SJCRH30 (cell line): ENCODE results near the gene AGBL1. TPM values are rescaled to one million over a fixed set of nuclear protein-coding genes. Genes with fewer than 3 reads are reported as not detected.

Experiments used
- DNase-seq, 2 experiments: peaks; one replicate each; pipeline ENCODE4 v3.0.0-alpha.2; 2015 to 2020
- H3K27ac ChIP-seq: fragments of 250-450 bp; sonication (Bioruptor Pico); 2 replicates; pipeline ENCODE4 v1.5.1; 2020; ENCODE audit warnings: mild to moderate bottlenecking, moderate library complexity
- H3K27me3 ChIP-seq: fragments of 250-450 bp; sonication (Bioruptor Pico); 2 replicates; pipeline ENCODE4 v1.5.1; 2020; ENCODE audit warnings: mild to moderate bottlenecking, moderate library complexity
- H3K36me3 ChIP-seq: fragments of 250-450 bp; sonication (Bioruptor Pico); 2 replicates; pipeline ENCODE4 v1.5.1; 2020; ENCODE audit warnings: mild to moderate bottlenecking, moderate library complexity
- H3K4me1 ChIP-seq: fragments of 250-450 bp; sonication (Bioruptor Pico); 2 replicates; pipeline ENCODE4 v1.5.1; 2020; ENCODE audit warnings: mild to moderate bottlenecking, moderate library complexity
- H3K4me3 ChIP-seq: fragments of 250-450 bp; sonication (Bioruptor Pico); 2 replicates; pipeline ENCODE4 v1.5.1; 2020; ENCODE audit warnings: mild to moderate bottlenecking, moderate library complexity
- H3K9me3 ChIP-seq: fragments of 250-450 bp; sonication (Bioruptor Pico); replicated peaks from 2 replicates; pipeline ENCODE4 v1.5.1; 2020; ENCODE audit warnings: mild to moderate bottlenecking, moderate library complexity
- total RNA-seq: library from RNA; depleted of rRNA; stranded (reverse); fragments of >200 nt; shearing (Covaris generic); gene quantifications from 2 replicates; pipeline ENCODE4 v1.2.3, GENCODE V29; 2014

The AGBL1 gene
- total RNA-seq, 1 experiment from 2014 or later = not detected

DNA sequence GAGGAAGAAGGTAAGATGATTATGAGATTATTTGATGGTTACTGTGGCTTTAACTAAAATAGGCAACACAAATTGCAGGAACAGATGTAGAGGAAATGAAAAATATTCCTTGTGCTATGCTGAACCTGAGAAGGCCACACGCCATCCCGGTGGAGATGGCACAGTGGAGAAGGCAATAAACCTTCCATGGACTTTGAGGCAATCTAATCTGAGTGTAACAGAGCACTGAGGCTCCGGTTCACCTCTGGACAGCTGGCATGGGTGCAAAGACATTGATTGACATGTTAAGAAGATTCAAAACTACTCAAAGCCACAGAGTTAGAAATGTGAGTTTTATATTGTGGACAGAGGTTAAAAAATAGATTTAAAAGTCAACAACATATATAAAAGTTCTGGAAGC lies 535.7 kb downstream of the AGBL1 start:
- H3K27ac ChIP-seq = no peak overlapping the region
- no peaks in the 10 kb centered on the region for H3K27me3 ChIP-seq
- DNase-seq = no peak
- H3K4me1 ChIP-seq = peaks cover 9% of the 10 kb centered on the region
- H3K9me3 ChIP-seq = no peaks in the 10 kb centered on the region
- H3K36me3 ChIP-seq = no peaks in the 10 kb centered on the region
- H3K4me3 ChIP-seq = no peak overlapping the region

DNA sequence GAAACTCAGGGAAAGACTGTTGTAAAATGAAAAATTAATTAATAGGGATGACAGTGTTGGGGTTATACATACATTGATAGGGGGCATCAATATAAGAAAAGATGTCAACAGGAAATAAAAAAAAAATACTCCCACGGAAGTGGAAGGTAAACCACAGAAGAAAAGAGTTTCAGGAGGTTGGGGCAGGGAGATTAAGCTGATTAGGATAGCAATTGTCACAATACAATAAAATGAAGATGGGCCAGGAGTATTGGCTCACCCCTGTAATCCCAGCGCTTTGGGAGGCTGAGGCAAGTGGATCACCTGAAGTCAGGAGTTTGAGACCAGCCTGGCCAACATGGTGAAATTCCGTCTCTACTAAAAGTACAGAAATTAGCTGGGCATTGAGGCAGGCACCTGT lies 536.1 kb downstream of the AGBL1 start:
- peaks cover 9% of the 10 kb centered on the region for H3K4me1 ChIP-seq
- H3K4me3 ChIP-seq = no peak overlapping the region
- no peaks in the 10 kb centered on the region for H3K9me3 ChIP-seq
- H3K27me3 ChIP-seq = no peaks in the 10 kb centered on the region
- no peak overlapping the region for H3K27ac ChIP-seq
- no peaks in the 10 kb centered on the region for H3K36me3 ChIP-seq
- no peak for DNase-seq

DNA sequence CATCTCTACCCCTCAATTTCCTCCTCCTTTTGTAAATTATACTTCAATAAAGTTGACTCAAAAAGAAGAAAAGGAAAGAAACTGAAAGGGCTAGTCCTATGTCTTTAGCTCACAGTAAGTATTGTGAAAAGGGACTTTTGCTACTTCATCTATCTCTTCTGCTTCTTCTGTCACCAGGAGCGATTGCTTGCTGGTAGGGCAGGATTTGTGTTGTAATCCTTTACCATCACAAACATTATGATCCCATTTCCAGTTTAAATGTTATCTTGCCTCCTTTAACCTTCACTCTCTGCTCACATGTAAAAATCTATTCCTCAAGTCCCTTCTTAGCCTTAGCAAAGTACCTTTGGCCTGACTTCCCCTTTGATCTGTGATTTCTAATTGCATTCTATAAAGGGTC lies 537.1 kb downstream of the AGBL1 start:
- Histone ChIP-seq H3K27me3 (no peaks in the 10 kb centered on the region), H3K36me3 (no peaks in the 10 kb centered on the region), H3K4me1 (peaks cover 2% of the 10 kb centered on the region), H3K4me3 (no peak overlapping the region), H3K9me3 (no peaks in the 10 kb centered on the region), H3K27ac (no peak overlapping the region)
- DNase-seq = no peak

GRCh38 chr15:86620157-86620556 lies 540.5 kb downstream of the AGBL1 start:
- H3K36me3 ChIP-seq = no peaks in the 10 kb centered on the region
- H3K27me3 ChIP-seq = no peaks in the 10 kb centered on the region
- DNase-seq = no peak
- no peak overlapping the region for H3K4me3 ChIP-seq
- no peaks in the 10 kb centered on the region for H3K9me3 ChIP-seq
- H3K4me1 ChIP-seq = peaks cover 4% of the 10 kb centered on the region; the same call in 1 of the 2 replicates
- no peak overlapping the region for H3K27ac ChIP-seq

DNA sequence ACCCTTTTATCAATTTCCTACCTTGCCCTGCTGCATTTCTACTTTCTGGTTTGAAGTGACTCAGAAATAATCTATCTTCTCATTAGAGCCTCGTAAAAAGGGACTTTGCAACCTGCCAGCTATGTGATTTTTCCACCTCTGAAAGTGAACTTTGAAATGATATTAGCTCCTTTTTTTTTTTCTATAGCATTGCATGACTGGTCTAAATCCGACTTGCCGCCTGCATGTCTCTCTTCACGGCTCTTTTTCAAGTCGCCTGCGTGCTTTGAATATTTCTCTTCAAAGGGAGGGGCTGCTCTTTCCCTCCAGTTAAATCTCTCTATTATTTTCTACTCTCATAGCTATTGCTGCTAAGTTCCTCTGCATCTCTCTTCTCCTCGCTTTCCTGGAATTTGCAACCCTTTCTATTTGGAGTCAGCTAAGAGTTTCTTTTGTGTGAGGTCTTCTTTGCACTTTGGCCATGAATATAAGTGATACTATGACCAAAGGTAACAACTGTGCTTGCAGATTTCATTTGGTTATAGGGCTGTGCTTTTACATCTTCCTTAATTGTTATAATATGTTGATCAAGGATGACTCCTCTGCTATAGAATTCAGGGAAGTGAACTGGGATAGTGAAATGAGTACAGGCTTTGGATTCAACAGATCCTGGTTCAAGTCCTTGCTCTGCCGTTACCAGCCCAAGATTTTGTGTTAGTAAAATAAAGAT lies 541.1 kb downstream of the AGBL1 start:
- H3K4me3 ChIP-seq = no peak overlapping the region
- no peaks in the 10 kb centered on the region for H3K27me3 ChIP-seq
- H3K9me3 ChIP-seq = no peaks in the 10 kb centered on the region
- no peak for DNase-seq
- no peaks in the 10 kb centered on the region for H3K36me3 ChIP-seq
- no peak overlapping the region for H3K27ac ChIP-seq
- H3K4me1 ChIP-seq = peaks cover 4% of the 10 kb centered on the region; the same call in 1 of the 2 replicates

- peaks cover 4% of the 10 kb centered on the region; the same call in 1 of the 2 replicates for H3K4me1 ChIP-seq
- no peaks in the 10 kb centered on the region for H3K36me3 ChIP-seq
- no peaks in the 10 kb centered on the region for H3K27me3 ChIP-seq
- H3K9me3 ChIP-seq = no peaks in the 10 kb centered on the region
- H3K27ac ChIP-seq = no peak overlapping the region
- no peak overlapping the region for H3K4me3 ChIP-seq
- peak; percentile 6 to 12 for DNase-seq
Measured at GRCh38 chr15:86623236-86623635, 543.6 kb downstream of the AGBL1 start.

DNA sequence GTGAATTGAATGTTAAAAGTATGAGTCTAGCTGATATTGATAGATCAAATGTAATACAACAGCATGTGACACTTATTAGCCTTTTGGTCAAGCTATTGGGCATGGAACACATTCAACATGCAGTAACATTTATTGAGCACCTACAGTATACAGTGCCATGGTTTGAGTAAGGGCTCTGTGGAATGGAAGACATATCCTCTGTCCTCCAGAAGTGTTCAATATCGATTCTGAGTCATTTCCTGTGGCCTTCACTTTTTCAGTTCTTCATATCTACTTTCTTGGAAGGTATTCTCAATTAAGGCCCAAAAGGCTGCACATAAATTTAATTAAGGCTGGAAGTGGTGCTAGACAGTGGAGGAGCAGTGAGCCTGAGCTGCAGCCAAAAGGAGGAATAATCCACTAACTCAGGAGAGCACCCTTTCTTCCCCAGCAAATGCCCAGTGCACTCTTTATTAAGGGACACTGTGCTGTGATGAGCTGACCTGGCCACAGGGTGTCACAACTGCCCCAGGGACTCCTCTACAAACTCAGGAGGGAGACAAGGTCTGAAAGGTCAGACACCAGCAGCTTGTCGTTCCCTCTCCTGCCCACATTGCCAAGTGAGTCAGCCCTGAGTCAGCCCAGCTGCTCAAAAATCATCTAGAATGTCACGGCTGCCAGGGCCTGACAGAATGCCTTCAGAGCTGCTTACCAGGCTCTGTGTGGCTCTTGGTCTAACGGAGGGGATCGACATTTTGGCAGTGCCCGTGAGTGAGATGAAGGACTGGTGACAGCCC lies 544.8 kb downstream of the AGBL1 start:
- H3K9me3 ChIP-seq = no peaks in the 10 kb centered on the region
- H3K36me3 ChIP-seq = no peaks in the 10 kb centered on the region
- peak; percentile 92 to 94 for DNase-seq
- peak overlapping the region; percentile 69 for H3K27ac ChIP-seq
- peak overlapping the region; percentile 17 for H3K4me3 ChIP-seq
- no peaks in the 10 kb centered on the region for H3K27me3 ChIP-seq
- H3K4me1 ChIP-seq = peaks cover 4% of the 10 kb centered on the region; the same call in 1 of the 2 replicates

DNA sequence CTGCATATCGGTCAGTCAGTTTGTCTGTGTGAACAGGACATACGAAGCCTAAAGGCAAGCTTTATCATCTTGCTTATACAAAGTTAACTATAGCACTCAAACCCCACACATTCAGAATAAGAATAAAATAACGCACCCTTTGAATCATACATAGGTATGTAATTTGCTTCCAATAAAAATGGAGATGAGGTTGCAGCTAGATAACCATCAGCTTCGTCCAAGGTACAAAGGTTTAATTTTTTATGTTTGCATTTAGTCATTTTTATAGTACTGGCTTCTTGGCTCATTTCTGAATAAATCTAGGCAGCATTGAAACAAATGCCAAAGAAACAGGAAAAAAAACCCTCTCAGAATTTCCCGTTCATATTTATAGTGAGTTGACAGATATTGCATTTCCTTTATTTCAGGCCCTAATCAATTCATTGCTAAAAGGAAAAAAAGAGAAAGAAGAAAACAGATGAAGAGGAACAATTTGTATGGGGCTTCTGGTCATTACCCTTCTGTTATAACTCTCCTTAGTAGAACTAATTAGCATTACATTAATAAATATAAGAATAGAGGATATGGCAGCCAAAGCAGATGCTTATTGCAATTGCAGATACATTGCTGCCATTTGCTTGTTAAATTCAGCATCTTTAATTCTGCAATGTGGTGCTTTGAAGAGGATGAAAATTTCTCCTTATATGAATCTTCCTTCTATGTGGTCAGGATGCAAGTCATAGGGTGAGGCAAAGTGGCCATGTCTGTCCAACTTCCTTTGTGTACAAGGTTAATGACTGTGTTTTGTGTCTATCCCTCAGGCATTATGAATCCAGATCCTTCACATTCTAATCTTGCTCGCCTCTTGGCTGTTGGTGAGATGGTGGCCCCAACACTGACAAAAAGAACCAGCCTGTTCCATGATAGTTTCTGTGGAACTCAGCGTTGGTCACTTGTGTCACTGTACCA lies 550.0 kb downstream of the AGBL1 start:
- no peak for DNase-seq
- no peaks in the 10 kb centered on the region for H3K36me3 ChIP-seq
- no peak overlapping the region for H3K27ac ChIP-seq
- no peak overlapping the region for H3K4me3 ChIP-seq
- no peaks in the 10 kb centered on the region for H3K27me3 ChIP-seq
- no peaks in the 10 kb centered on the region for H3K9me3 ChIP-seq
- no peaks in the 10 kb centered on the region for H3K4me1 ChIP-seq

- H3K36me3 ChIP-seq = no peaks in the 10 kb centered on the region
- no peak overlapping the region for H3K27ac ChIP-seq
- DNase-seq = no peak
- no peaks in the 10 kb centered on the region for H3K4me1 ChIP-seq
- H3K4me3 ChIP-seq = no peak overlapping the region
- H3K9me3 ChIP-seq = no peaks in the 10 kb centered on the region
- H3K27me3 ChIP-seq = no peaks in the 10 kb centered on the region
Measured at GRCh38 chr15:86630946-86631345, 551.3 kb downstream of the AGBL1 start.

- H3K36me3 ChIP-seq = no peaks in the 10 kb centered on the region
- DNase-seq = no peak
- H3K27ac ChIP-seq = no peak overlapping the region
- no peak overlapping the region for H3K4me3 ChIP-seq
- H3K27me3 ChIP-seq = no peaks in the 10 kb centered on the region
- H3K9me3 ChIP-seq = no peaks in the 10 kb centered on the region
- H3K4me1 ChIP-seq = no peaks in the 10 kb centered on the region
Measured at GRCh38 chr15:86634146-86634545, 554.5 kb downstream of the AGBL1 start.

GRCh38 chr15:86634992-86635638 lies 555.4 kb downstream of the AGBL1 start:
- H3K4me3 ChIP-seq = no peak overlapping the region
- no peak for DNase-seq
- H3K36me3 ChIP-seq = no peaks in the 10 kb centered on the region
- no peaks in the 10 kb centered on the region for H3K27me3 ChIP-seq
- H3K4me1 ChIP-seq = no peaks in the 10 kb centered on the region
- no peaks in the 10 kb centered on the region for H3K9me3 ChIP-seq
- H3K27ac ChIP-seq = no peak overlapping the region

- no peaks in the 10 kb centered on the region; the same call in 1 of the 2 replicates for H3K27me3 ChIP-seq
- no peak for DNase-seq
- no peaks in the 10 kb centered on the region for H3K36me3 ChIP-seq
- no peak overlapping the region for H3K27ac ChIP-seq
- H3K9me3 ChIP-seq = no peaks in the 10 kb centered on the region
- no peak overlapping the region for H3K4me3 ChIP-seq
- H3K4me1 ChIP-seq = no peaks in the 10 kb centered on the region
Measured at GRCh38 chr15:86644339-86644738, 564.7 kb downstream of the AGBL1 start.

DNA sequence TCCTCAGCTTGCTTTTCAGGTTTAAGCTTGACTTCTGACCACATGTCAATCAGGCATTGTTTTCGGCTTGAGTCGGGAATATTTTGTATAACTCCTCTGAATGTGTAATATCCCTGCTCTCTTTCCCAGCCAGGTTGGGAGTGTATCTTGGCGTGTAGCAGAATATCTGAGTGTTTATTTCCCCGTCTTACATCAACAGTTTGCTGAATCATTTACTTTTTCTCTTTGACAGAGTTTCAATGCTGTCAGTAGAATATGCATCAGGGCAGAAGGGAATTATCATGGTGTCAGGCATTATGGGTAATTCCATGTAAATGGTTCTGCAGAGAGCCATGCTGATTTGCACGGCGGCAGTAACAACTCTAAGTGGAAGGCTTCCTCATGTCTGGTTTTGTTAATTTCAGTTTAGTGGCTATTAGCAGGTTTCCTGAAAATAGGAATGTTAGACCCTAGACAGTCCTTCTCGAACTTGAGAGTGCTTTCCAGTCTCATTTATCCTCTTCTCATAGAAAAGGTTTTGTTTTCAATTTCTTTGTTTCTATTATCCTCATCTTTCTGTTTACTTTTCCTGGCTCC lies 566.3 kb downstream of the AGBL1 start:
- Histone ChIP-seq H3K27ac (no peak overlapping the region), H3K27me3 (no peaks in the 10 kb centered on the region; the same call in none of the 2 replicates), H3K9me3 (no peaks in the 10 kb centered on the region), H3K4me1 (no peaks in the 10 kb centered on the region), H3K4me3 (no peak overlapping the region), H3K36me3 (no peaks in the 10 kb centered on the region)
- DNase-seq = no peak
